ENCODE results near the gene DUSP7.

DNA sequence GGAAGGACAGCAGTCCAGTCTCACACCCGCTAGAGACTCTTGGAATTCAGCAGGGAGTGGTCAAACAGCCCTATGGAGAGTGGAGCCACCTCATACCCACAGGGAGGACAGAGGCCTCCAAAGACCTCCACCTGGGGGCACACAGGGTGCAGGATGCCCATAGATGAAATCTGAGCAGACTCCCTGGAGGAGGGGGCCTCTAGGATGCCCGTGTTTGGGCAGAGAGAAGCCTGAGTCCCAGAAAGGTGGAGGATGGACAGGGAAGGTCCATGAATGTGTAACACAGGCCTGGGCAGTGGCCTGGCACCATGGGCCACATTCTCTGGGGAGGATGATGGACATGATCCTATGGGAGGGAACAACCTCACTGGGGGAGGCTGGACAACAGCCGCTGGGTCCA, 21.7 kb downstream of the DUSP7 start:
- no peak for TF ChIP-seq CREB1 (CRISPR knock-in tag; IDR thresholded peaks at IDR 0.05)
- TF ChIP-seq, protein P1, sequence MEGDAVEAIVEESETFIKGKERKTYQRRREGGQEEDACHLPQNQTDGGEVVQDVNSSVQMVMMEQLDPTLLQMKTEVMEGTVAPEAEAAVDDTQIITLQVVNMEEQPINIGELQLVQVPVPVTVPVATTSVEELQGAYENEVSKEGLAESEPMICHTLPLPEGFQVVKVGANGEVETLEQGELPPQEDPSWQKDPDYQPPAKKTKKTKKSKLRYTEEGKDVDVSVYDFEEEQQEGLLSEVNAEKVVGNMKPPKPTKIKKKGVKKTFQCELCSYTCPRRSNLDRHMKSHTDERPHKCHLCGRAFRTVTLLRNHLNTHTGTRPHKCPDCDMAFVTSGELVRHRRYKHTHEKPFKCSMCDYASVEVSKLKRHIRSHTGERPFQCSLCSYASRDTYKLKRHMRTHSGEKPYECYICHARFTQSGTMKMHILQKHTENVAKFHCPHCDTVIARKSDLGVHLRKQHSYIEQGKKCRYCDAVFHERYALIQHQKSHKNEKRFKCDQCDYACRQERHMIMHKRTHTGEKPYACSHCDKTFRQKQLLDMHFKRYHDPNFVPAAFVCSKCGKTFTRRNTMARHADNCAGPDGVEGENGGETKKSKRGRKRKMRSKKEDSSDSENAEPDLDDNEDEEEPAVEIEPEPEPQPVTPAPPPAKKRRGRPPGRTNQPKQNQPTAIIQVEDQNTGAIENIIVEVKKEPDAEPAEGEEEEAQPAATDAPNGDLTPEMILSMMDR (IDR thresholded peaks at IDR 0.05) = no peak
- TF ChIP-seq, protein P2, sequence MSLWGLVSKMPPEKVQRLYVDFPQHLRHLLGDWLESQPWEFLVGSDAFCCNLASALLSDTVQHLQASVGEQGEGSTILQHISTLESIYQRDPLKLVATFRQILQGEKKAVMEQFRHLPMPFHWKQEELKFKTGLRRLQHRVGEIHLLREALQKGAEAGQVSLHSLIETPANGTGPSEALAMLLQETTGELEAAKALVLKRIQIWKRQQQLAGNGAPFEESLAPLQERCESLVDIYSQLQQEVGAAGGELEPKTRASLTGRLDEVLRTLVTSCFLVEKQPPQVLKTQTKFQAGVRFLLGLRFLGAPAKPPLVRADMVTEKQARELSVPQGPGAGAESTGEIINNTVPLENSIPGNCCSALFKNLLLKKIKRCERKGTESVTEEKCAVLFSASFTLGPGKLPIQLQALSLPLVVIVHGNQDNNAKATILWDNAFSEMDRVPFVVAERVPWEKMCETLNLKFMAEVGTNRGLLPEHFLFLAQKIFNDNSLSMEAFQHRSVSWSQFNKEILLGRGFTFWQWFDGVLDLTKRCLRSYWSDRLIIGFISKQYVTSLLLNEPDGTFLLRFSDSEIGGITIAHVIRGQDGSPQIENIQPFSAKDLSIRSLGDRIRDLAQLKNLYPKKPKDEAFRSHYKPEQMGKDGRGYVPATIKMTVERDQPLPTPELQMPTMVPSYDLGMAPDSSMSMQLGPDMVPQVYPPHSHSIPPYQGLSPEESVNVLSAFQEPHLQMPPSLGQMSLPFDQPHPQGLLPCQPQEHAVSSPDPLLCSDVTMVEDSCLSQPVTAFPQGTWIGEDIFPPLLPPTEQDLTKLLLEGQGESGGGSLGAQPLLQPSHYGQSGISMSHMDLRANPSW (CRISPR knock-in tag; conservative IDR thresholded peaks at IDR 0.05; ENCODE audit: low read depth) = no peak
- no peak for TF ChIP-seq SMAD3 (CRISPR knock-in tag; IDR thresholded peaks at IDR 0.05; ENCODE audit: borderline replicate concordance)
- TF ChIP-seq KAT7 (CRISPR knock-in tag; IDR thresholded peaks at IDR 0.05; ENCODE audit: borderline replicate concordance) = no peak
- no peak for TF ChIP-seq NR3C1 (CRISPR knock-in tag; conservative IDR thresholded peaks at IDR 0.05; ENCODE audit: low read depth)
- TF ChIP-seq OVOL2 (CRISPR knock-in tag; IDR thresholded peaks at IDR 0.05; ENCODE audit: borderline replicate concordance) = no peak
- TF ChIP-seq GABPB1 (CRISPR knock-in tag; IDR thresholded peaks at IDR 0.05) = no peak
- TF ChIP-seq SP1 (CRISPR knock-in tag; conservative IDR thresholded peaks at IDR 0.05) = no peak
- no peak for TF ChIP-seq ETV6 (CRISPR knock-in tag; IDR thresholded peaks at IDR 0.05)
- TF ChIP-seq, protein P3, sequence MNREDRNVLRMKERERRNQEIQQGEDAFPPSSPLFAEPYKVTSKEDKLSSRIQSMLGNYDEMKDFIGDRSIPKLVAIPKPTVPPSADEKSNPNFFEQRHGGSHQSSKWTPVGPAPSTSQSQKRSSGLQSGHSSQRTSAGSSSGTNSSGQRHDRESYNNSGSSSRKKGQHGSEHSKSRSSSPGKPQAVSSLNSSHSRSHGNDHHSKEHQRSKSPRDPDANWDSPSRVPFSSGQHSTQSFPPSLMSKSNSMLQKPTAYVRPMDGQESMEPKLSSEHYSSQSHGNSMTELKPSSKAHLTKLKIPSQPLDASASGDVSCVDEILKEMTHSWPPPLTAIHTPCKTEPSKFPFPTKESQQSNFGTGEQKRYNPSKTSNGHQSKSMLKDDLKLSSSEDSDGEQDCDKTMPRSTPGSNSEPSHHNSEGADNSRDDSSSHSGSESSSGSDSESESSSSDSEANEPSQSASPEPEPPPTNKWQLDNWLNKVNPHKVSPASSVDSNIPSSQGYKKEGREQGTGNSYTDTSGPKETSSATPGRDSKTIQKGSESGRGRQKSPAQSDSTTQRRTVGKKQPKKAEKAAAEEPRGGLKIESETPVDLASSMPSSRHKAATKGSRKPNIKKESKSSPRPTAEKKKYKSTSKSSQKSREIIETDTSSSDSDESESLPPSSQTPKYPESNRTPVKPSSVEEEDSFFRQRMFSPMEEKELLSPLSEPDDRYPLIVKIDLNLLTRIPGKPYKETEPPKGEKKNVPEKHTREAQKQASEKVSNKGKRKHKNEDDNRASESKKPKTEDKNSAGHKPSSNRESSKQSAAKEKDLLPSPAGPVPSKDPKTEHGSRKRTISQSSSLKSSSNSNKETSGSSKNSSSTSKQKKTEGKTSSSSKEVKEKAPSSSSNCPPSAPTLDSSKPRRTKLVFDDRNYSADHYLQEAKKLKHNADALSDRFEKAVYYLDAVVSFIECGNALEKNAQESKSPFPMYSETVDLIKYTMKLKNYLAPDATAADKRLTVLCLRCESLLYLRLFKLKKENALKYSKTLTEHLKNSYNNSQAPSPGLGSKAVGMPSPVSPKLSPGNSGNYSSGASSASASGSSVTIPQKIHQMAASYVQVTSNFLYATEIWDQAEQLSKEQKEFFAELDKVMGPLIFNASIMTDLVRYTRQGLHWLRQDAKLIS (CRISPR knock-in tag; IDR thresholded peaks at IDR 0.05; ENCODE audit: borderline replicate concordance) = no peak
- TF ChIP-seq ATF3 (CRISPR knock-in tag; conservative IDR thresholded peaks at IDR 0.05) = no peak
- TF ChIP-seq ZNF396 (CRISPR knock-in tag; IDR thresholded peaks at IDR 0.05; ENCODE audit: borderline replicate concordance) = no peak

Data from WTC11 (cell line).